Measurements from ENCODE around the gene BAIAP2. TPM values are rescaled to one million over a fixed set of nuclear protein-coding genes. Genes with fewer than 3 reads are reported as not detected.

BAIAP2 gene
- total RNA-seq, 1 donor from 2014 or later, result 19.2 TPM

- FAIRE-seq, result no peak
Observed at GRCh38 chr17:81082177-81083073, 47.5 kb downstream of the BAIAP2 start.

GRCh38 chr17:81083125-81083765 is 48.3 kb downstream of the BAIAP2 start:
- no peak for FAIRE-seq
- DNase-seq (ENCODE audit: low spot score in 2 of 2), result no peak

More at GRCh38 chr17:81082177-81083073, 47.5 kb downstream of the BAIAP2 start:
- no peak for DNase-seq (ENCODE audit: low spot score in 2 of 2)

- FAIRE-seq (no peak), DNase-seq (ENCODE audit: low spot score in 2 of 2) (peak in 1 of 2 donors; percentile 71)
Observed at GRCh38 chr17:81084680-81085419, 49.9 kb downstream of the BAIAP2 start.

- DNase-seq (ENCODE audit: low spot score in 2 of 2) (no peak), FAIRE-seq (no peak)
Observed at GRCh38 chr17:81085420-81085911, 50.5 kb downstream of the BAIAP2 start.

GRCh38 chr17:81086789-81087551 is 52.0 kb downstream of the BAIAP2 start:
- FAIRE-seq (no peak), DNase-seq (ENCODE audit: low spot score in 2 of 2) (no peak)

- DNase-seq (ENCODE audit: low spot score in 2 of 2) (no peak), FAIRE-seq (no peak)
Observed at GRCh38 chr17:81090361-81091136, 55.6 kb downstream of the BAIAP2 start.

GRCh38 chr17:81091154-81091553 is 56.2 kb downstream of the BAIAP2 start:
- FAIRE-seq (no peak), DNase-seq (ENCODE audit: low spot score in 2 of 2) (no peak)

- FAIRE-seq (no peak), DNase-seq (ENCODE audit: low spot score in 2 of 2) (no peak)
Observed at GRCh38 chr17:81091774-81092517, 57.0 kb downstream of the BAIAP2 start.

GRCh38 chr17:81092518-81093095 is 57.7 kb downstream of the BAIAP2 start:
- FAIRE-seq, result no peak
- DNase-seq (ENCODE audit: low spot score in 2 of 2), result no peak

- DNase-seq (ENCODE audit: low spot score in 2 of 2) (no peak), FAIRE-seq (no peak)
Observed at GRCh38 chr17:81093619-81094508, 58.9 kb downstream of the BAIAP2 start.

- no peak for FAIRE-seq
- DNase-seq (ENCODE audit: low spot score in 2 of 2), result peak; percentile 69 to 87
Observed at GRCh38 chr17:81094509-81095382, 59.8 kb downstream of the BAIAP2 start.

- FAIRE-seq, result no peak
Observed at GRCh38 chr17:81095383-81095762, 60.4 kb downstream of the BAIAP2 start.

GRCh38 chr17:81096741-81097133 is 61.8 kb downstream of the BAIAP2 start:
- no peak for DNase-seq (ENCODE audit: low spot score in 2 of 2)
- no peak for FAIRE-seq

More at GRCh38 chr17:81095383-81095762, 60.4 kb downstream of the BAIAP2 start:
- DNase-seq (ENCODE audit: low spot score in 2 of 2), result no peak

- no peak for FAIRE-seq
- peak; percentile 81 to 90 for DNase-seq (ENCODE audit: low spot score in 2 of 2)
Observed at GRCh38 chr17:81097134-81097942, 62.4 kb downstream of the BAIAP2 start.

- no peak for DNase-seq (ENCODE audit: low spot score in 2 of 2)
- no peak for FAIRE-seq
Observed at GRCh38 chr17:81097943-81098308, 63.0 kb downstream of the BAIAP2 start.

Data from frontal cortex (tissue), 4 donors.